ENCODE data around the gene MIER2. TPM values are rescaled to one million over a fixed set of nuclear protein-coding genes. Genes with fewer than 3 reads are reported as not detected.

Gene MIER2
- total RNA-seq, 1 experiment from 2014 or later, result not detected

DNA sequence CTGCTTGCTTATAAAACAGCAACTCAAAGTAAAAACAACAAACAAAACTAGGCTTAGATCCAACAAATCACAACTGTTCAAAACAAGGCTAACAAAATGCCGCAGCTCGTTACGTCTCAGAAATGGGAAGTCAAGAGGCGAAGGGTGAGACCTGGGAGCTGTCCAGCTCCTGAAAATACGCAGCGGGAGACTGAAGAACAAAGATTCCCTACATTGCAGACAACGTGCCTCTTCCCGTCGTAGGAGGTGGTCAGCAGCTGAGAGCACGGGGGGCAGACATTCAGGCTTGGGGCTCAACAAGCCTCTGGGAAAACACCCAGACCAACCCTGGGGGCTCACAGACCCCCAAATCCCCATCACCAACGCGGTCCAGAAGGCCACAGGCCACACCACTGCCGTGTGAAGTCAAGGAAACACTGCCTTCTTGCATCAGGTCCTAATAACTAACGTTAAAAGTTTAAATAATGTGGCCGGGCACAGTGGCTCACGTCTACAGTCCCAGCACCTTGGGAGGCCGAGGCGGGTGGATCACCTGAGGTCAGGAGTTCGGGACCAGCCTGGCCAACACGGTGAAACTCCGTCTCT lies 66.9 kb downstream of the MIER2 start:
- Histone ChIP-seq H3F3A (ENCODE audit: low read length, unreplicated experiment) (no peaks in the 10 kb centered on the region), H3K79me2 (ENCODE audit: low read length) (no peaks in the 10 kb centered on the region), H2AFZ (ENCODE audit: low read length) (no peak overlapping the region), H3K9me2 (replicated peaks; ENCODE audit: low read length) (no peaks in the 10 kb centered on the region), H3K27me3 (ENCODE audit: low read length) (no peaks in the 10 kb centered on the region), H3K27ac (ENCODE audit: low read length) (no peak overlapping the region), H3K9ac (ENCODE audit: low read length) (no peak overlapping the region), H3K9me3 (ENCODE audit: low read length) (no peaks in the 10 kb centered on the region), H3K36me3 (ENCODE audit: low read depth, low read length) (no peaks in the 10 kb centered on the region), H3K4me1 (ENCODE audit: insufficient read depth, low read length) (no peaks in the 10 kb centered on the region), H3K4me3 (ENCODE audit: low read length) (no peak overlapping the region), H3K4me2 (ENCODE audit: low read length) (no peak overlapping the region), H4K20me1 (ENCODE audit: low read length) (no peaks in the 10 kb centered on the region)
- no peak for ATAC-seq
- TF ChIP-seq, protein P1, sequence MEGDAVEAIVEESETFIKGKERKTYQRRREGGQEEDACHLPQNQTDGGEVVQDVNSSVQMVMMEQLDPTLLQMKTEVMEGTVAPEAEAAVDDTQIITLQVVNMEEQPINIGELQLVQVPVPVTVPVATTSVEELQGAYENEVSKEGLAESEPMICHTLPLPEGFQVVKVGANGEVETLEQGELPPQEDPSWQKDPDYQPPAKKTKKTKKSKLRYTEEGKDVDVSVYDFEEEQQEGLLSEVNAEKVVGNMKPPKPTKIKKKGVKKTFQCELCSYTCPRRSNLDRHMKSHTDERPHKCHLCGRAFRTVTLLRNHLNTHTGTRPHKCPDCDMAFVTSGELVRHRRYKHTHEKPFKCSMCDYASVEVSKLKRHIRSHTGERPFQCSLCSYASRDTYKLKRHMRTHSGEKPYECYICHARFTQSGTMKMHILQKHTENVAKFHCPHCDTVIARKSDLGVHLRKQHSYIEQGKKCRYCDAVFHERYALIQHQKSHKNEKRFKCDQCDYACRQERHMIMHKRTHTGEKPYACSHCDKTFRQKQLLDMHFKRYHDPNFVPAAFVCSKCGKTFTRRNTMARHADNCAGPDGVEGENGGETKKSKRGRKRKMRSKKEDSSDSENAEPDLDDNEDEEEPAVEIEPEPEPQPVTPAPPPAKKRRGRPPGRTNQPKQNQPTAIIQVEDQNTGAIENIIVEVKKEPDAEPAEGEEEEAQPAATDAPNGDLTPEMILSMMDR (conservative IDR thresholded peaks at IDR 0.05; ENCODE audit: low read depth, low read length), result no peak
- TF ChIP-seq EZH2 (IDR thresholded peaks at IDR 0.05; ENCODE audit: low read length, unreplicated experiment), result no peak
- TF ChIP-seq EZH2phosphoT487 (IDR thresholded peaks at IDR 0.05; ENCODE audit: borderline replicate concordance, low read length), result no peak
- POLR2A ChIA-PET (ENCODE audit: unreplicated experiment), result no interaction called here
- intact Hi-C loops (cut with micrococcal nuclease), result no loop called here
- BruUV-seq (replicated peaks), result no TSS peak
- CTCF ChIA-PET, result no interaction called here
- DNase-seq, result no peak

DNA sequence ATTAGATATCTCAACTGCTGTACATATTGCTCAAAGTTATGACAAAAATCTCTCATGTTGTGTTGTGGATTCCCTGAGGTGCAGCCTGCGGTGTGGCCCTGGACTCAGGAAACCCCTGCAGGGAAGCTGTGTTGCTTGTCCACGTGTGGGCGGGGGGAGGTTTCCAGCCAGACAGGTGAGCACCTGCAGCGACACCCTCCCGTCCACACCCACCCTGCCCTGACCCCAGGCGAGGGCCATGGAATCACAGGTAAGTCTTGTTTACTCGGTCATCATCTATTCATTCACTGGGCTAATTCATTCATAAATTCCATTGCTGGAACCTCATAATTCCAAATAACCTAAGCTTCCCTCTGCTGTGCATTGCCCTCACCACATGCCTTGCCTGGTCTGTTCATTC lies 67.5 kb downstream of the MIER2 start:
- H3F3A ChIP-seq (ENCODE audit: low read length, unreplicated experiment), result no peaks in the 10 kb centered on the region
- H3K4me1 ChIP-seq (ENCODE audit: insufficient read depth, low read length), result no peaks in the 10 kb centered on the region
- intact Hi-C loops (cut with micrococcal nuclease), result no loop called here
- BruUV-seq (replicated peaks), result no TSS peak
- H3K9ac ChIP-seq (ENCODE audit: low read length), result no peak overlapping the region
- DNase-seq (no peak), ATAC-seq (no peak)
- no peak overlapping the region for H3K27ac ChIP-seq (ENCODE audit: low read length)
- H3K27me3 ChIP-seq (ENCODE audit: low read length), result no peaks in the 10 kb centered on the region
- no peak overlapping the region for H2AFZ ChIP-seq (ENCODE audit: low read length)
- H3K9me3 ChIP-seq (ENCODE audit: low read length), result no peaks in the 10 kb centered on the region
- no peaks in the 10 kb centered on the region for H4K20me1 ChIP-seq (ENCODE audit: low read length)
- no peak overlapping the region for H3K4me3 ChIP-seq (ENCODE audit: low read length)
- no peaks in the 10 kb centered on the region for H3K79me2 ChIP-seq (ENCODE audit: low read length)
- no peaks in the 10 kb centered on the region for H3K9me2 ChIP-seq (replicated peaks; ENCODE audit: low read length)
- no peak overlapping the region for H3K4me2 ChIP-seq (ENCODE audit: low read length)
- TF ChIP-seq EZH2phosphoT487 (IDR thresholded peaks at IDR 0.05; ENCODE audit: borderline replicate concordance, low read length) (no peak), EZH2 (IDR thresholded peaks at IDR 0.05; ENCODE audit: low read length, unreplicated experiment) (no peak)
- TF ChIP-seq, protein P1 (conservative IDR thresholded peaks at IDR 0.05; ENCODE audit: low read depth, low read length), result no peak
- POLR2A ChIA-PET (ENCODE audit: unreplicated experiment), result no interaction called here
- CTCF ChIA-PET, result no interaction called here
- no peaks in the 10 kb centered on the region for H3K36me3 ChIP-seq (ENCODE audit: low read depth, low read length)

DNA sequence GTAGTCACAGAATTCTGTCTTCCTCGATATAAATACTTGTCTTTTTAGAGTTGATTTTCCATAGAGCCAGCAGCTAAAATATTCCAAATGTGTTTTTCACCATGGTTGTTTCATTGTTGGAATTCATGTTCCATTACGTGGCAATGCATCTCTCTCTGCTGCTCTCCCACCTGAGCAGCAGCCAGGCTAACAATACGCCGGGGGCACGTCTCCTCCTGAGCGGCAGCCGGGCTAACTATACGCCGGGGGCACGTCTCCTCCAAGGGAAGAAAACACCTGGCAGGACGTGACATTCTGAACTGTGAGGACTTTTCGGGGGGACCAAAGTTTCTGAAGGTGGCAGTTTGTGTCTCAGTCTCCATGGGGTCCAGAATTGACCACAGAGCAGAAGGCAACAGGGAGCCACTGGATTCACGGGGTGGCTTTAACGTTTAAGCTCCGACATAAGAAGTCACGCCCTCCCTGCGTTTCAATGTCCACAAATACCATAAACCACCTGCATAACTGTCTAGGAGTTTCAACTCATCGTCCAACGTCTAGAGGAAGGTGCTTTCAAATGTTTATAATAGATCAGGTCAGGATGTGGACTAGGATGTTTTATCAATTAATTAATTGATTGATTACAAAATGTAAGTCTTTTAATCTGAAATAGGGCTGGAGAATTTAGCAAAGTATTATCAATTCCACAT lies 68.5 kb downstream of the MIER2 start:
- ATAC-seq (no peak), DNase-seq (no peak)
- no TSS peak for BruUV-seq (replicated peaks)
- H3K4me2 ChIP-seq (ENCODE audit: low read length), result no peak overlapping the region
- no peaks in the 10 kb centered on the region for H3K9me3 ChIP-seq (ENCODE audit: low read length)
- no peak overlapping the region for H3K4me3 ChIP-seq (ENCODE audit: low read length)
- no peaks in the 10 kb centered on the region for H3K27me3 ChIP-seq (ENCODE audit: low read length)
- no peak overlapping the region for H3K27ac ChIP-seq (ENCODE audit: low read length)
- H3K79me2 ChIP-seq (ENCODE audit: low read length), result no peaks in the 10 kb centered on the region
- H3K9me2 ChIP-seq (replicated peaks; ENCODE audit: low read length), result no peaks in the 10 kb centered on the region
- no peaks in the 10 kb centered on the region for H4K20me1 ChIP-seq (ENCODE audit: low read length)
- no peaks in the 10 kb centered on the region for H3F3A ChIP-seq (ENCODE audit: low read length, unreplicated experiment)
- intact Hi-C loops (cut with micrococcal nuclease), result no loop called here
- no peak overlapping the region for H2AFZ ChIP-seq (ENCODE audit: low read length)
- no peaks in the 10 kb centered on the region for H3K36me3 ChIP-seq (ENCODE audit: low read depth, low read length)
- H3K4me1 ChIP-seq (ENCODE audit: insufficient read depth, low read length), result no peaks in the 10 kb centered on the region
- ChIA-PET CTCF (no interaction called here), POLR2A (ENCODE audit: unreplicated experiment) (no interaction called here)
- TF ChIP-seq EZH2phosphoT487 (IDR thresholded peaks at IDR 0.05; ENCODE audit: borderline replicate concordance, low read length) (no peak), EZH2 (IDR thresholded peaks at IDR 0.05; ENCODE audit: low read length, unreplicated experiment) (no peak)
- TF ChIP-seq, protein P1 (conservative IDR thresholded peaks at IDR 0.05; ENCODE audit: low read depth, low read length), result no peak
- no peak overlapping the region for H3K9ac ChIP-seq (ENCODE audit: low read length)
